ENCODE measurements around the gene MTIF3. TPM values are rescaled to one million over a fixed set of nuclear protein-coding genes. Genes with fewer than 3 reads are reported as not detected.

Gene MTIF3
- total RNA-seq, 3 donors from 2014 or later, result 67.5 to 146 (median 72.7) TPM

DNA sequence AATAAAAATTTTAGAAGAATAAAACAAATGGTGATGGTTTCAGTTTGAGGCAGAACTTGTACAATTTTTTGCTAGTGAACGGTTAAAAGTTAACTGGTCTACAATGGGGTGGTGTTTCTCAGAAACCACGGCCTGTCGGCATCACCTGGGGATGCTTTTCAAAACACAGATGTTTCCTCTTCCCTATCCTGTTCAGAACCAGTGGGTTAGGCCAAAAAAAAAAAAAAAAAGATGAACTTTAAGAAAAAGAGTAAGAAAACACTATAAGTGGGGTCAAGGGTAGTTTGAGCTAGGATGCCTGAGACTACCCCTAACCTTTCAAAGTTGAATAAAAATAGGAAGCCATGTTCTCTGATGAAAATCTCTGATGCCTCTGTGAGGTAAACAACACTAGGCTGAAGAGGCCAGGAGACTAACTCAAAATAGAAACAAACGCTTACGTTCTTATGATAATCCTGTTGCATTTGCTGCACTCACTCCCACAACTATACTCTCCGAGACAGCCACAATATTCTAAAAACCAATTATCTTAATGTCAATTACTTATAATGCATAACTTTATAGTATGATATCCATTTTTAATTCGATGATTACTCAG is 3.3 kb downstream of the MTIF3 start:
- Histone ChIP-seq H3K4me3 (no peak overlapping the region), H3K36me3 (no peaks in the 10 kb centered on the region), H3K4me1 (peaks cover 0 to 8% of the 10 kb centered on the region in 2 donors), H3K9me3 (no peaks in the 10 kb centered on the region), H3K27ac (no peak overlapping the region), H3K27me3 (no peaks in the 10 kb centered on the region)
- intact Hi-C loops (cut with DNase I; ENCODE audit: low total_unique reads), result no loop called here
- TF ChIP-seq POLR2AphosphoS5 (IDR thresholded peaks at IDR 0.05) (no peak), POLR2A (IDR thresholded peaks at IDR 0.05) (no peak)
- TF ChIP-seq, protein P1, sequence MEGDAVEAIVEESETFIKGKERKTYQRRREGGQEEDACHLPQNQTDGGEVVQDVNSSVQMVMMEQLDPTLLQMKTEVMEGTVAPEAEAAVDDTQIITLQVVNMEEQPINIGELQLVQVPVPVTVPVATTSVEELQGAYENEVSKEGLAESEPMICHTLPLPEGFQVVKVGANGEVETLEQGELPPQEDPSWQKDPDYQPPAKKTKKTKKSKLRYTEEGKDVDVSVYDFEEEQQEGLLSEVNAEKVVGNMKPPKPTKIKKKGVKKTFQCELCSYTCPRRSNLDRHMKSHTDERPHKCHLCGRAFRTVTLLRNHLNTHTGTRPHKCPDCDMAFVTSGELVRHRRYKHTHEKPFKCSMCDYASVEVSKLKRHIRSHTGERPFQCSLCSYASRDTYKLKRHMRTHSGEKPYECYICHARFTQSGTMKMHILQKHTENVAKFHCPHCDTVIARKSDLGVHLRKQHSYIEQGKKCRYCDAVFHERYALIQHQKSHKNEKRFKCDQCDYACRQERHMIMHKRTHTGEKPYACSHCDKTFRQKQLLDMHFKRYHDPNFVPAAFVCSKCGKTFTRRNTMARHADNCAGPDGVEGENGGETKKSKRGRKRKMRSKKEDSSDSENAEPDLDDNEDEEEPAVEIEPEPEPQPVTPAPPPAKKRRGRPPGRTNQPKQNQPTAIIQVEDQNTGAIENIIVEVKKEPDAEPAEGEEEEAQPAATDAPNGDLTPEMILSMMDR (IDR thresholded peaks at IDR 0.05), result no peak
- no peak for DNase-seq (ENCODE audit: low spot score in 2 of 2)

DNA sequence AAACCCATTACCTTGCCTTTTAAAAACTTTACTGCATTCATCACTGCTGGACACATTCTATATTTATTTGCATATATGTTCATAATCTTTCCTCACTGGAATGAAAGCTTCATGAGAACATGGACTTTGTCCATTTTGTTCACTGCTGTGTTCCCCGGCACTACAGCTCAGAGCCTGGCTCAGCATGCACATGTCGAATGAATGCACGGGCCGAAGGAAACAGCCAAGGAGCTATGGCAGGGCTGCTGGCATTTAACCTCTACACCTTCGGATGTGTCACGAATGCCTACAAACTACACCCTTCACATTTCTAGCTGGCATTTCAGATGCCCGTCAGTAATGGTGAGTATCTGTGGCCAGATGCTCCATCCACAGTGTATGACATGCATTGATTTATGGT is 7.6 kb downstream of the MTIF3 start:
- DNase-seq (ENCODE audit: low spot score in 2 of 2), result no peak
- H3K4me1 ChIP-seq, result no peaks in the 10 kb centered on the region
- TF ChIP-seq, protein P1 (IDR thresholded peaks at IDR 0.05), result no peak
- TF ChIP-seq POLR2A (IDR thresholded peaks at IDR 0.05) (no peak), POLR2AphosphoS5 (IDR thresholded peaks at IDR 0.05) (no peak)
- H3K4me3 ChIP-seq, result no peak overlapping the region
- no peaks in the 10 kb centered on the region for H3K36me3 ChIP-seq
- intact Hi-C loops (cut with DNase I; ENCODE audit: low total_unique reads), result no loop called here
- no peak overlapping the region for H3K27ac ChIP-seq
- no peaks in the 10 kb centered on the region for H3K27me3 ChIP-seq
- H3K9me3 ChIP-seq, result no peaks in the 10 kb centered on the region

DNA sequence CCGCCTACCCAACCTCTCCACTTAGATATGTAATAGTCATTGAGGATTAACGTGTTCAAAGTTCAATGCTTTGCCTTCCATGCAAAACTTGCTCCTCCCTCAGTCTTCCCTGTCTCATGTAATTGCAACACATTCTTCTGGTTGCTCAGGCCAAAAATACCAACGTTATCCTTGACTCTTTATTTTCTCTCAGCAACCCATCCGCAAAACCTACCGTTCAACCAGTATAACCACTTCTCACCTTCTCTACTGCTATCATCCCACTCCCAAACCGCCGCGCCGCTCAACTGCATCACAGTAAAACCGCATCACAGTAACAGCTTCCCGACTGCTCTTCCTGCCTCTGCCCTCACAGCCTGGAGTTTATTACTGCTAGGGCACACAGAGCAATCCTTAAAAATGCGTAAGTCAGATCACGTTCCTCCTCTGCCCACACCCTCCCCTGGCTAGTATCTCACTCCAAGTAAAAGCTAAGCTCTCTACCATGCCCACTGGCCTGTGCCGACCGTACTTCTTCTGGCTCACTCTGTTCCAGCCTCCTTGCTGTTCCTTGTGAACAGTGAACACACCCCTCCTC is 8.2 kb downstream of the MTIF3 start:
- peak overlapping the region in 1 of 2 donors; percentile 53 for H3K27ac ChIP-seq
- no peak overlapping the region for H3K4me3 ChIP-seq
- intact Hi-C loops (cut with DNase I; ENCODE audit: low total_unique reads), result no loop called here
- H3K27me3 ChIP-seq, result no peaks in the 10 kb centered on the region
- TF ChIP-seq, protein P1 (IDR thresholded peaks at IDR 0.05), result no peak
- TF ChIP-seq POLR2AphosphoS5 (IDR thresholded peaks at IDR 0.05) (no peak), POLR2A (IDR thresholded peaks at IDR 0.05) (no peak)
- no peak for DNase-seq (ENCODE audit: low spot score in 2 of 2)
- no peaks in the 10 kb centered on the region for H3K4me1 ChIP-seq
- no peaks in the 10 kb centered on the region for H3K9me3 ChIP-seq
- H3K36me3 ChIP-seq, result no peaks in the 10 kb centered on the region

DNA sequence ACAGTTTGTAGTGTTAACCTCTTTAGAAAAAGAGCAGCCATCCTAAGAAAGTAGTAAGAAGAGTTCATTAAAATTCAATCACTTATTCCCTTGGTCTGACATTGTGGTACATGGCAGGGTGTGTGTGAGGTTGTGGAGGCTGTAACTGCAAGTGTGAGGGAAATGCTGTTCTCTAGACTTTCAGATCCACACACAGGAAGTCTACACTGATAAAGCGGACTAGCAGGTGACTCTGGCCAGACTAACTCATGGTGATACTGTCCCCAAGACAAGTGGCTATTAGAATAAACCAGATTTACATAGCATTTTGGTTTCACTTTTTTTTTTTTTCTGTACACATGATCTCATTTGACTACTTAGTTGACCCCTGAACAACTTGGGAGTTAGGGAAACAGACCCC is 10.0 kb downstream of the MTIF3 start:
- TF ChIP-seq POLR2AphosphoS5 (IDR thresholded peaks at IDR 0.05), result no peak
- TF ChIP-seq, protein P1 (IDR thresholded peaks at IDR 0.05), result no peak
- no peak for TF ChIP-seq POLR2A (IDR thresholded peaks at IDR 0.05)
- Histone ChIP-seq H3K27me3 (no peaks in the 10 kb centered on the region), H3K4me1 (no peaks in the 10 kb centered on the region), H3K36me3 (no peaks in the 10 kb centered on the region), H3K9me3 (no peaks in the 10 kb centered on the region), H3K27ac (no peak overlapping the region), H3K4me3 (no peak overlapping the region)
- intact Hi-C loops (cut with DNase I; ENCODE audit: low total_unique reads), result no loop called here
- DNase-seq (ENCODE audit: low spot score in 2 of 2), result no peak

DNA sequence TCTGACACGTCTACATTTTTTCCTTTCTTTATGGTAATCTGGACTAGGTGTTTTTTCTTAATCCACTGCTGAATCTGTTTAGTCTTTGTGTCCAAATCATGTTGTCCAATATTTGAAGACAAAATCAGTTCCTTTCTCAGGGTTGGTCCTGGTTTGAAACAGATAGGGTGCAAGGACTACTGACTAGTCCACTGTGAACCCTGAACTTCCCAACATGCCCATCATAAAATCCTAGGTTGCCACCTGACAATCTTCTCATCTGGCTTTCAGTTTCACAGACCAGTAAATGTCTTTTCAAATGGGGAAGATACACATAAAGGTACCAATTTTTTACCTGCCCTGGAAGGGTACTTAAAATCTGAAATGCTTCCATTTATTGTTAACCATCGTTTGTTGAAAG is 13.2 kb downstream of the MTIF3 start:
- Histone ChIP-seq H3K27ac (no peak overlapping the region), H3K27me3 (no peaks in the 10 kb centered on the region), H3K4me3 (no peak overlapping the region), H3K9me3 (no peaks in the 10 kb centered on the region), H3K36me3 (peaks cover 10% of the 10 kb centered on the region), H3K4me1 (no peaks in the 10 kb centered on the region)
- intact Hi-C loops (cut with DNase I; ENCODE audit: low total_unique reads), result no loop called here
- no peak for DNase-seq (ENCODE audit: low spot score in 2 of 2)
- TF ChIP-seq, protein P1 (IDR thresholded peaks at IDR 0.05), result no peak
- TF ChIP-seq POLR2AphosphoS5 (IDR thresholded peaks at IDR 0.05) (no peak), POLR2A (IDR thresholded peaks at IDR 0.05) (no peak)

All from breast epithelium (tissue), 4 donors.